SJCRH30 (cell line): ENCODE data around the gene GRIA1. TPM values are rescaled to one million over a fixed set of nuclear protein-coding genes. Genes with fewer than 3 reads are reported as not detected.

Source experiments
- DNase-seq, 2 experiments: peaks; one replicate each; pipeline ENCODE4 v3.0.0-alpha.2; 2015 to 2020
- H3K27ac ChIP-seq: fragments of 250-450 bp; sonication (Bioruptor Pico); 2 replicates; pipeline ENCODE4 v1.5.1; 2020; ENCODE audit warnings: mild to moderate bottlenecking, moderate library complexity
- H3K27me3 ChIP-seq: fragments of 250-450 bp; sonication (Bioruptor Pico); 2 replicates; pipeline ENCODE4 v1.5.1; 2020; ENCODE audit warnings: mild to moderate bottlenecking, moderate library complexity
- H3K36me3 ChIP-seq: fragments of 250-450 bp; sonication (Bioruptor Pico); 2 replicates; pipeline ENCODE4 v1.5.1; 2020; ENCODE audit warnings: mild to moderate bottlenecking, moderate library complexity
- H3K4me1 ChIP-seq: fragments of 250-450 bp; sonication (Bioruptor Pico); 2 replicates; pipeline ENCODE4 v1.5.1; 2020; ENCODE audit warnings: mild to moderate bottlenecking, moderate library complexity
- H3K4me3 ChIP-seq: fragments of 250-450 bp; sonication (Bioruptor Pico); 2 replicates; pipeline ENCODE4 v1.5.1; 2020; ENCODE audit warnings: mild to moderate bottlenecking, moderate library complexity
- H3K9me3 ChIP-seq: fragments of 250-450 bp; sonication (Bioruptor Pico); replicated peaks from 2 replicates; pipeline ENCODE4 v1.5.1; 2020; ENCODE audit warnings: mild to moderate bottlenecking, moderate library complexity
- total RNA-seq: library from RNA; depleted of rRNA; stranded (reverse); fragments of >200 nt; shearing (Covaris generic); gene quantifications from 2 replicates; pipeline ENCODE4 v1.2.3, GENCODE V29; 2014

Gene GRIA1
- total RNA-seq, 1 experiment from 2014 or later = not detected

DNA sequence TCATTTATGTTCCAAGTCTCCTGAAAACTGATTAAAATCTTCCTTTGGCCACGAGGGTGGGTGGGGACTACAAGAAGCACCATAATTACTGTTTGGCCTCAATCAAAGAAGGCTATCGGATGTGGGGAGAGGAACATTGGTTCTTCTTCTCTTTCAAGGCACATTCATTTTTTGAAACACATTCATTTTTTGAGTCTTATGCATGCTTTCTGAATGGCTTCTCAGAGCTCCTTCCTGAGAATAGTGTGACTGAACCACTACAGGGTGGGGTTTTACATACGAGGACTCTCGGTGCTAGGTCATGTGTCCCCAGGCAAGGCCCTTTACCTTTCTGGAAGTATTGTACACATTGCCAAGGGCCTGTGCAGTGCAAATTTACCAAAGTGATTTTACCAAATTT, 7.0 kb upstream of the GRIA1 start:
- H3K4me3 ChIP-seq = no peak overlapping the region
- no peaks in the 10 kb centered on the region for H3K36me3 ChIP-seq
- no peak for DNase-seq
- H3K27ac ChIP-seq = no peak overlapping the region
- H3K27me3 ChIP-seq = no peaks in the 10 kb centered on the region
- H3K4me1 ChIP-seq = no peaks in the 10 kb centered on the region
- no peaks in the 10 kb centered on the region for H3K9me3 ChIP-seq

DNA sequence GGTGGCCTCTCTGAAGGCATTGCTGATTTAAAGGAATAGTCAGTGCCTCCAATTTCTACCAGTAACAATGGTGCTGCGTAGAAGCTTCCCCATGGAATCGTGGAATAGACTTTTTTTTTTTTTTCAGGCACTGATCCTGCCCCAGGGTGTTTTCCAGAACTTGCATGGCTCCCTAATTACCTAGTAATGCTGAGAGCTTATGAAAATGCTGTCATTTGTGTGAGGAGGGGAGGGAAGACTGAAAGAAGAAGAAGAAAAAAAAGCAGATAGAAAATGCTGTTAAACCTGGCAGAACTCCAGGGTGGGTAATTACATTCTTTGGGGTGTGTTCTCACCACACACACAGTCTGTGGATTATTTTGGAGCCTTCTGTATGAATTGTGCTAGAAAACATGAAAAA, 4.8 kb upstream of the GRIA1 start:
- no peak for DNase-seq
- H3K36me3 ChIP-seq = no peaks in the 10 kb centered on the region

GRCh38 chr5:153486771-153487170, 3.7 kb upstream of the GRIA1 start:
- no peaks in the 10 kb centered on the region for H3K9me3 ChIP-seq
- peaks cover 2% of the 10 kb centered on the region; the same call in 1 of the 2 replicates for H3K27me3 ChIP-seq
- no peaks in the 10 kb centered on the region for H3K4me1 ChIP-seq
- no peaks in the 10 kb centered on the region for H3K36me3 ChIP-seq
- H3K4me3 ChIP-seq = no peak overlapping the region
- H3K27ac ChIP-seq = no peak overlapping the region
- DNase-seq = no peak

More for the DNA sequence above, 4.8 kb upstream of the GRIA1 start:
- no peak overlapping the region for H3K27ac ChIP-seq
- H3K4me3 ChIP-seq = no peak overlapping the region
- H3K27me3 ChIP-seq = no peaks in the 10 kb centered on the region
- H3K4me1 ChIP-seq = no peaks in the 10 kb centered on the region
- H3K9me3 ChIP-seq = no peaks in the 10 kb centered on the region

- peaks cover 5% of the 10 kb centered on the region; the same call in 1 of the 2 replicates for H3K27me3 ChIP-seq
- H3K4me1 ChIP-seq = no peaks in the 10 kb centered on the region
These were observed 859 bp upstream of the GRIA1 start for GRCh38 chr5:153489611-153490010.

GRCh38 chr5:153491038-153491744, 721 bp downstream of the GRIA1 start:
- H3K27ac ChIP-seq = no peak overlapping the region
- H3K4me3 ChIP-seq = no peak overlapping the region
- no peaks in the 10 kb centered on the region for H3K9me3 ChIP-seq
- no peaks in the 10 kb centered on the region for H3K36me3 ChIP-seq
- H3K4me1 ChIP-seq = no peaks in the 10 kb centered on the region
- no peak for DNase-seq
- peaks cover 5% of the 10 kb centered on the region; the same call in 1 of the 2 replicates for H3K27me3 ChIP-seq

More at GRCh38 chr5:153489611-153490010, 859 bp upstream of the GRIA1 start:
- Histone ChIP-seq H3K27ac (no peak overlapping the region), H3K36me3 (no peaks in the 10 kb centered on the region), H3K4me3 (no peak overlapping the region), H3K9me3 (no peaks in the 10 kb centered on the region)
- no peak for DNase-seq

DNA sequence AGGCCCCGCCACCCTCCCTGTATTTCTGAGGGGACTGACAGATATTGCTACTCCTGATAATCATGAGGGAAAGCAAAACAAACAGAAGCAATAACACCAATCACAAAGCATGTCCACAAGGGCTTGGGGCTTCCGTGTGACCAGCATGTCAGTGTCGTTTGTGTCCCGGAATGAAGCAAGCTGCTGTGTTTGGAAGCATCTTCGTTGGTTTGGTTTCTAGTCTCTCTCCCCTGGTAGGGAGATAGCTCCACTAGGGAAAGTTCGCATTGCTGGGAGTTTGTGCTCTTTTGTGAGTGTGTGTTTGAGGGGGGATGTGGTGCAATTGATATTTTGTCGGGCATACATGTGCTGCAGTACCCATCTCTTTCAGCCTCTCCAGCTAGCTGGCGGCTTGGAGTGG, 1.4 kb downstream of the GRIA1 start:
- H3K27ac ChIP-seq = no peak overlapping the region
- no peaks in the 10 kb centered on the region for H3K4me1 ChIP-seq
- H3K9me3 ChIP-seq = no peaks in the 10 kb centered on the region
- DNase-seq = no peak
- H3K36me3 ChIP-seq = no peaks in the 10 kb centered on the region
- H3K27me3 ChIP-seq = peaks cover 5% of the 10 kb centered on the region; the same call in 1 of the 2 replicates
- no peak overlapping the region for H3K4me3 ChIP-seq

DNA sequence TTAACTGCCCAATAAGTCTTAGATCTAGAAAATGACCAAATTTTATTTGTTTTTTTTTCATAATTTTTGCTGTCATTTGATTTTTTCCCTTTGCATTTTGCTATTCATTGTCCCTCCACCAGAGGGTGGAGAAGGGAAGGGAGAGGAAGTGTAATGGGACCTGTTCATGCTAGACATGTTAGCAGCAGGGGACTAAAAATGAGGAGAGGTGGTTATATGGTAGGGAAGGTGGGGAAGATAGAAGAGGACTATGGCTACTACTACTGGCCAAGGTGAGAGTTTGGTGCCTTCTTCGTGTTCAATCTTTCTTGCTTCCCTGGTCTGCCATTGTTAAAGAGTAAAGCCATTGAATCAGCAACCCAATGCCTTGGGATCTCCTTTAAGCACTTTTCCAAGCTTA, 6.4 kb downstream of the GRIA1 start:
- no peaks in the 10 kb centered on the region for H3K36me3 ChIP-seq
- no peak overlapping the region for H3K27ac ChIP-seq
- peak in 1 of 2 experiments; percentile 16 for DNase-seq
- no peaks in the 10 kb centered on the region for H3K4me1 ChIP-seq
- H3K4me3 ChIP-seq = no peak overlapping the region
- no peaks in the 10 kb centered on the region for H3K9me3 ChIP-seq
- H3K27me3 ChIP-seq = peaks cover 5% of the 10 kb centered on the region; the same call in 1 of the 2 replicates

DNA sequence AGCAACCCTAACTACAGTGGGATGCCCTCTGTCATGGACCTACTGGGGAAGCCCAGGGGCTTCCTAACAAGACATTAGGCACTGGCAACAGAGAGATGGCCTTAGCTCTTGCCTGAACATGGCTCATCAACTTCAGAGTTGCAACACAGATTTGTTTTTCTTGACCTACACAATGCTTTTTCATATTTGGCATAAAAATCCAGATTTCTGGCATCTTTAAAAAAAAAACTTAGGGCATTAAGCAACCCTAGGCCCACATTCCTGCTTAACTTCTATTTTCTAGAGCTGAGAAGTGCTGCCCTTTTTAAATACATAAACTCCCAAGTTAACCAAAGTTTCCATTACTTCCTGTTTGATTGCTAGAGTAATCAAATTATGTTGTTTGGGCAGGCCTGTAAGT, 8.0 kb downstream of the GRIA1 start:
- Histone ChIP-seq H3K36me3 (no peaks in the 10 kb centered on the region), H3K27ac (no peak overlapping the region), H3K9me3 (no peaks in the 10 kb centered on the region), H3K27me3 (0 out of 2 replicates have a peak, but pooled peaks cover 3% of the 10 kb centered on the region), H3K4me1 (no peaks in the 10 kb centered on the region), H3K4me3 (no peak overlapping the region)
- no peak for DNase-seq

DNA sequence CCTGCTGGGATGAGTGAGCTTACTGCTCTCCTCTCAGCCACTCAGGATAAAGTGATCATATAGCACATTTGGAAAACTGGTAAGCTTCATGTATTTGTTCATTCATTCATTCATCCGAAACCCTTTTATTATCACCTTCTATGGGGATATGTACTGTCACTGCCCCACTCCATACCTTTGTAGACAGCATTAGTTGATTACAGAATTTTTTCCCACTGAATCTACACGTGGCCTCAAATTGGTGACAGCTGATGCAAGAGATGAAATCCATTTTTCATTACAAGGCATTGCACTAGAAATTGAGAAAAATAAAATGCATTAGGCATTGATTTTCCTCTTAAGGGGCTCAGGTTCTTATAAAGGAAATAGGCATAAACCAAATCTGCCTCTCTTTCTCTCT, 9.7 kb downstream of the GRIA1 start:
- no peak for DNase-seq

GRCh38 chr5:153504726-153505125, 14.3 kb downstream of the GRIA1 start:
- Histone ChIP-seq H3K36me3 (no peaks in the 10 kb centered on the region), H3K4me3 (no peak overlapping the region), H3K27me3 (0 out of 2 replicates have a peak, but pooled peaks cover 3% of the 10 kb centered on the region), H3K4me1 (no peaks in the 10 kb centered on the region), H3K27ac (no peak overlapping the region), H3K9me3 (no peaks in the 10 kb centered on the region)
- no peak for DNase-seq

More for the DNA sequence above, 9.7 kb downstream of the GRIA1 start:
- no peaks in the 10 kb centered on the region for H3K36me3 ChIP-seq
- H3K4me3 ChIP-seq = no peak overlapping the region
- 0 out of 2 replicates have a peak, but pooled peaks cover 3% of the 10 kb centered on the region for H3K27me3 ChIP-seq
- H3K27ac ChIP-seq = no peak overlapping the region
- H3K4me1 ChIP-seq = no peaks in the 10 kb centered on the region
- no peaks in the 10 kb centered on the region for H3K9me3 ChIP-seq

GRCh38 chr5:153508700-153509099, 18.2 kb downstream of the GRIA1 start:
- no peak overlapping the region for H3K27ac ChIP-seq
- H3K9me3 ChIP-seq = no peaks in the 10 kb centered on the region
- DNase-seq = no peak
- no peaks in the 10 kb centered on the region for H3K36me3 ChIP-seq
- H3K27me3 ChIP-seq = no peaks in the 10 kb centered on the region
- H3K4me3 ChIP-seq = no peak overlapping the region
- H3K4me1 ChIP-seq = no peaks in the 10 kb centered on the region

DNA sequence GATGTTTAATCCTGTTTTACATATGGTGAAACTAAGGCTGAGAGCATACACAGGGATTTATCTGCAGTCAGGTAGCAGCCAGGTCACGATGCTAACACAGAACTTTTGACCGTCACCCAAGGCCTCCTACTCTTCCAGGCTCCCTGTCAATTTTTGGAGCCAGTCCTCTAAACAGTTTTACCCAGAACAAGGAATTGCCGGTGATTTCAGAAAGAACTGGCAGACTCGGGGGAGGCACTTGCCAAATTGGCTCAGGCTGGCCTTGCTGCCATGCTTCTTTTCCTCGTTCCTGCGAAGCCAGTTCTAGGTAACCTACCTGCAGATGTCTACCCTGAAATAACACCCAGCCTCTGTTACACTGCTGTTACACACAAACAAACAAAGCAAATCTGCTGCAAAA, 21.2 kb downstream of the GRIA1 start:
- no peaks in the 10 kb centered on the region for H3K27me3 ChIP-seq
- no peaks in the 10 kb centered on the region for H3K9me3 ChIP-seq
- no peak for DNase-seq
- H3K4me1 ChIP-seq = no peaks in the 10 kb centered on the region
- H3K36me3 ChIP-seq = no peaks in the 10 kb centered on the region
- H3K4me3 ChIP-seq = no peak overlapping the region
- H3K27ac ChIP-seq = no peak overlapping the region

GRCh38 chr5:153513156-153513555, 22.7 kb downstream of the GRIA1 start:
- peak in 1 of 2 experiments; percentile 5 for DNase-seq
- Histone ChIP-seq H3K4me3 (no peak overlapping the region), H3K27ac (no peak overlapping the region), H3K9me3 (no peaks in the 10 kb centered on the region), H3K36me3 (no peaks in the 10 kb centered on the region), H3K27me3 (no peaks in the 10 kb centered on the region), H3K4me1 (no peaks in the 10 kb centered on the region)

- DNase-seq = no peak
- no peaks in the 10 kb centered on the region for H3K27me3 ChIP-seq
- no peaks in the 10 kb centered on the region for H3K4me1 ChIP-seq
- H3K4me3 ChIP-seq = no peak overlapping the region
- no peaks in the 10 kb centered on the region for H3K36me3 ChIP-seq
- no peaks in the 10 kb centered on the region for H3K9me3 ChIP-seq
- no peak overlapping the region for H3K27ac ChIP-seq
These were observed 24.8 kb downstream of the GRIA1 start for GRCh38 chr5:153515301-153515700.

- H3K27me3 ChIP-seq = no peaks in the 10 kb centered on the region
- H3K4me3 ChIP-seq = no peak overlapping the region
- DNase-seq = no peak
- H3K4me1 ChIP-seq = no peaks in the 10 kb centered on the region
- no peaks in the 10 kb centered on the region for H3K9me3 ChIP-seq
- H3K36me3 ChIP-seq = no peaks in the 10 kb centered on the region
- H3K27ac ChIP-seq = no peak overlapping the region
These were observed 26.2 kb downstream of the GRIA1 start for GRCh38 chr5:153516504-153517240.
